ENCODE results near the gene DUOX2.

DUOX2 gene

GRCh38 chr15:45114076-45114750, at the start of gene DUOX2, which contains the start of gene DUOXA2:
DUOX2 (minus strand) TSS chr15:45114172; CDS start chr15:45113411, 761 bp downstream.
DUOXA2 (plus strand) TSS chr15:45114326; CDS start chr15:45114606, 280 bp downstream.
- no peak for DNase-seq

GRCh38 chr15:45163508-45163856, 49.5 kb upstream of the DUOX2 start:
- DNase-seq = no peak

- DNase-seq = peak; percentile 69 to 71
Observed at GRCh38 chr15:45162771-45163507, 49.0 kb upstream of the DUOX2 start.

- DNase-seq = no peak
Observed at GRCh38 chr15:45161666-45162065, 47.7 kb upstream of the DUOX2 start.

- DNase-seq = no peak
Observed at GRCh38 chr15:45157974-45158373, 44.0 kb upstream of the DUOX2 start.

- DNase-seq = no peak
Observed at GRCh38 chr15:45156744-45157455, 42.9 kb upstream of the DUOX2 start.

GRCh38 chr15:45155739-45156138, 41.8 kb upstream of the DUOX2 start:
- no peak for DNase-seq

GRCh38 chr15:45151998-45152828, 38.2 kb upstream of the DUOX2 start:
- DNase-seq = no peak

GRCh38 chr15:45150997-45151396, 37.0 kb upstream of the DUOX2 start:
- DNase-seq = no peak

GRCh38 chr15:45150481-45150880, 36.5 kb upstream of the DUOX2 start:
- no peak for DNase-seq

GRCh38 chr15:45149060-45149459, 35.1 kb upstream of the DUOX2 start:
- no peak for DNase-seq

- no peak for DNase-seq
Observed at GRCh38 chr15:45148076-45149059, 34.4 kb upstream of the DUOX2 start.

- no peak for DNase-seq
Observed at GRCh38 chr15:45147606-45148005, 33.6 kb upstream of the DUOX2 start.

GRCh38 chr15:45146405-45146804, 32.4 kb upstream of the DUOX2 start:
- DNase-seq = no peak

- DNase-seq = no peak
Observed at GRCh38 chr15:45144775-45145174, 30.8 kb upstream of the DUOX2 start.

- DNase-seq = no peak
Observed at GRCh38 chr15:45143946-45144345, 30.0 kb upstream of the DUOX2 start.

GRCh38 chr15:45143056-45143455, 29.1 kb upstream of the DUOX2 start:
- no peak for DNase-seq

- no peak for DNase-seq
Observed at GRCh38 chr15:45141386-45141785, 27.4 kb upstream of the DUOX2 start.

GRCh38 chr15:45140557-45141250, 26.7 kb upstream of the DUOX2 start:
- no peak for DNase-seq

- no peak for DNase-seq
Observed at GRCh38 chr15:45139770-45140169, 25.8 kb upstream of the DUOX2 start.

Data from CD4-positive, alpha-beta T cell treated with Interferon alpha-2 for 1 hour (primary cell).